Prostate gland (tissue), 2 donors: ENCODE data around the gene HES3.

ENCODE experiments used
- POLR2AphosphoS5 ChIP-seq: sonication (generic); formaldehyde crosslinking; IDR thresholded peaks from one replicate; pipeline ENCODE4 v1.6.1; 2017; ENCODE audit warnings: antibody characterized with exemption
- TF ChIP-seq, protein P1 (sequence below), 4 experiments: fragments of 200-600 bp in 2 of 4; fragments of 450-650 bp in 2 of 4; sonication (generic) in 2 of 4; IDR thresholded peaks; 1 replicate in 3 of 4; 2 replicates in 1 of 4; pipeline ENCODE4 v1.5.1; 2016 to 2019; ENCODE audit warnings: antibody characterized with exemption in 4 of 4, mild to moderate bottlenecking in 2 of 4, moderate library complexity in 2 of 4

GRCh38 chr1:6276811-6277555 lies 33.0 kb downstream of the HES3 start:
- TF ChIP-seq, protein P1, sequence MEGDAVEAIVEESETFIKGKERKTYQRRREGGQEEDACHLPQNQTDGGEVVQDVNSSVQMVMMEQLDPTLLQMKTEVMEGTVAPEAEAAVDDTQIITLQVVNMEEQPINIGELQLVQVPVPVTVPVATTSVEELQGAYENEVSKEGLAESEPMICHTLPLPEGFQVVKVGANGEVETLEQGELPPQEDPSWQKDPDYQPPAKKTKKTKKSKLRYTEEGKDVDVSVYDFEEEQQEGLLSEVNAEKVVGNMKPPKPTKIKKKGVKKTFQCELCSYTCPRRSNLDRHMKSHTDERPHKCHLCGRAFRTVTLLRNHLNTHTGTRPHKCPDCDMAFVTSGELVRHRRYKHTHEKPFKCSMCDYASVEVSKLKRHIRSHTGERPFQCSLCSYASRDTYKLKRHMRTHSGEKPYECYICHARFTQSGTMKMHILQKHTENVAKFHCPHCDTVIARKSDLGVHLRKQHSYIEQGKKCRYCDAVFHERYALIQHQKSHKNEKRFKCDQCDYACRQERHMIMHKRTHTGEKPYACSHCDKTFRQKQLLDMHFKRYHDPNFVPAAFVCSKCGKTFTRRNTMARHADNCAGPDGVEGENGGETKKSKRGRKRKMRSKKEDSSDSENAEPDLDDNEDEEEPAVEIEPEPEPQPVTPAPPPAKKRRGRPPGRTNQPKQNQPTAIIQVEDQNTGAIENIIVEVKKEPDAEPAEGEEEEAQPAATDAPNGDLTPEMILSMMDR (IDR thresholded peaks at IDR 0.05) = no peak
- TF ChIP-seq POLR2AphosphoS5 = no peak
